Fibroblast of lung (primary cell): Measurements from ENCODE around the gene KATNAL1. TPM values are rescaled to one million over a fixed set of nuclear protein-coding genes. Genes with fewer than 3 reads are reported as not detected.
"Not testable (repeated sequence)": the region's sequence is repeated elsewhere in the genome, so short reads cannot be mapped to it uniquely, and the experiment has no call there.

Experiments used
- DNase-seq, 2 donors: peaks; one replicate each; pipeline versions ENCODE4 v3.0.0 to v3.0.0-alpha.2; 2010; ENCODE audit warnings: low read depth in 2 of 2
- H2AFZ ChIP-seq: 2 replicates; pipeline ENCODE4 v1.5.1; 2012; ENCODE audit warnings: low read length, control low read depth, inconsistent platforms
- H3K27ac ChIP-seq: 2 replicates; pipeline ENCODE4 v1.5.1; 2011; ENCODE audit warnings: low read length, control low read depth; ENCODE audit not compliant: insufficient read depth
- H3K27me3 ChIP-seq: 2 replicates; pipeline ENCODE4 v1.5.1; 2011; ENCODE audit warnings: mild to moderate bottlenecking, low read length; ENCODE audit not compliant: control insufficient read depth, insufficient read depth
- H3K36me3 ChIP-seq: 2 replicates; pipeline ENCODE4 v1.5.1; 2011; ENCODE audit warnings: low read length; ENCODE audit not compliant: control insufficient read depth, insufficient read depth
- H3K4me1 ChIP-seq: 2 replicates; pipeline ENCODE4 v1.5.1; 2011; ENCODE audit warnings: low read length; ENCODE audit not compliant: control insufficient read depth, insufficient read depth; ENCODE audit errors: extremely low read depth
- H3K4me2 ChIP-seq: 2 replicates; pipeline ENCODE4 v1.5.1; 2011; ENCODE audit warnings: low read length, control low read depth; ENCODE audit not compliant: insufficient read depth; ENCODE audit errors: extremely low read depth
- H3K4me3 ChIP-seq, 4 experiments: fragments of 200-600 bp in 1 of 4; sonication (generic) in 1 of 4; replicated peaks in 1 of 4; 2 replicates each; pipeline ENCODE4 v1.5.1; 2011 to 2016; ENCODE audit warnings: low read length in 4 of 4, low read depth in 3 of 4, mild to moderate bottlenecking in 3 of 4, control low read depth in 2 of 4, inconsistent platforms in 1 of 4, mixed read lengths in 1 of 4; ENCODE audit not compliant: insufficient read depth in 1 of 4; ENCODE audit errors: control extremely low read depth in 1 of 4
- H3K79me2 ChIP-seq: 2 replicates; pipeline ENCODE4 v1.5.1; 2012; ENCODE audit warnings: mild to moderate bottlenecking, low read length, inconsistent platforms; ENCODE audit not compliant: control insufficient read depth, insufficient read depth
- H3K9ac ChIP-seq: 2 replicates; pipeline ENCODE4 v1.5.1; 2011; ENCODE audit warnings: mild to moderate bottlenecking, low read length, control low read depth; ENCODE audit not compliant: insufficient read depth
- H3K9me3 ChIP-seq: 2 replicates; pipeline ENCODE4 v1.5.1; 2012; ENCODE audit warnings: low read depth, low read length; ENCODE audit not compliant: control insufficient read depth, insufficient read depth
- H4K20me1 ChIP-seq: 2 replicates; pipeline ENCODE4 v1.5.1; 2011; ENCODE audit warnings: low read length; ENCODE audit not compliant: control insufficient read depth, insufficient read depth; ENCODE audit errors: extremely low read depth
- EZH2 ChIP-seq: IDR thresholded peaks from 2 replicates; pipeline ENCODE4 v1.5.1; 2012; ENCODE audit warnings: low read length, control low read depth, mild to moderate bottlenecking; ENCODE audit errors: missing control alignments
- polyA plus RNA-seq, 2 donors: library from polyadenylated mRNA; depleted of rRNA in 1 of 2; stranded (reverse) in 1 of 2; unstranded in 1 of 2; fragments of >200 nt; gene quantifications; 2 replicates each; pipeline ENCODE4 v1.2.1, GENCODE V29; 2011 to 2012; ENCODE audit warnings: missing spikeins in 1 of 2
- total RNA-seq: library from RNA; depleted of rRNA; stranded (reverse); fragments of >200 nt; gene quantifications from 2 replicates; pipeline ENCODE4 v1.2.1, GENCODE V29; 2014
- TF ChIP-seq, protein P1 (sequence below), 2 donors: IDR thresholded peaks in 1 of 2; conservative IDR thresholded peaks in 1 of 2; 1 replicate in 1 of 2; 2 replicates in 1 of 2; pipeline ENCODE4 v1.5.1; 2011 to 2012; ENCODE audit warnings: low read length in 2 of 2, control low read depth in 1 of 2, inconsistent platforms in 1 of 2, low read depth in 1 of 2, mild to moderate bottlenecking in 1 of 2

Gene KATNAL1
- total and polyA plus RNA-seq, 2 donors (not counting 1 experiment from before 2014, with no cell fraction given) = 24.8 to 32.7 TPM

DNA sequence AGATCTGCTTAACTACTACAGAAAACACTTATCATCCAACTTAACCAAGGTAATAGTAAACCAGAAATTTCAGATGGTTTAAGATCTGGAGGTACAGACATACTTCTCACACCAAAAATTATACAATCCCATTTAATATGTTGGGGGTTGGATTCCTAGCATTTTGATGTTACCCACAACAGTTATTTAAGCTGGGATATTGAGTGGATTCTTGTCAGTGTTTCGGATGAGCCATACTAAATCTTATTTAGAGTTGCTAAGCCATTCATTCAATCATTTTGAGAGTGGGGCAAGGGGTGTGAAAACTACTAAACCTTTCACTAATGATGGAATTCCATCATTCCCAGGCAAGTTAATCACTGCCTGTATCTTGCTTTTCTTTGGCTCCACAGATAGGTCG is 40.6 kb downstream of the KATNAL1 start:
- Histone ChIP-seq H3K9me3 (no peaks in the 10 kb centered on the region), H3K4me3 (no peak overlapping the region), H4K20me1 (no peaks in the 10 kb centered on the region), H3K9ac (no peak overlapping the region), H3K79me2 (peaks cover 8% of the 10 kb centered on the region), H3K27ac (no peak overlapping the region), H3K4me1 (no peaks in the 10 kb centered on the region), H3K36me3 (no peaks in the 10 kb centered on the region), H3K27me3 (no peaks in the 10 kb centered on the region), H2AFZ (no peak overlapping the region), H3K4me2 (no peak overlapping the region)
- TF ChIP-seq EZH2 = no peak
- TF ChIP-seq, protein P1, sequence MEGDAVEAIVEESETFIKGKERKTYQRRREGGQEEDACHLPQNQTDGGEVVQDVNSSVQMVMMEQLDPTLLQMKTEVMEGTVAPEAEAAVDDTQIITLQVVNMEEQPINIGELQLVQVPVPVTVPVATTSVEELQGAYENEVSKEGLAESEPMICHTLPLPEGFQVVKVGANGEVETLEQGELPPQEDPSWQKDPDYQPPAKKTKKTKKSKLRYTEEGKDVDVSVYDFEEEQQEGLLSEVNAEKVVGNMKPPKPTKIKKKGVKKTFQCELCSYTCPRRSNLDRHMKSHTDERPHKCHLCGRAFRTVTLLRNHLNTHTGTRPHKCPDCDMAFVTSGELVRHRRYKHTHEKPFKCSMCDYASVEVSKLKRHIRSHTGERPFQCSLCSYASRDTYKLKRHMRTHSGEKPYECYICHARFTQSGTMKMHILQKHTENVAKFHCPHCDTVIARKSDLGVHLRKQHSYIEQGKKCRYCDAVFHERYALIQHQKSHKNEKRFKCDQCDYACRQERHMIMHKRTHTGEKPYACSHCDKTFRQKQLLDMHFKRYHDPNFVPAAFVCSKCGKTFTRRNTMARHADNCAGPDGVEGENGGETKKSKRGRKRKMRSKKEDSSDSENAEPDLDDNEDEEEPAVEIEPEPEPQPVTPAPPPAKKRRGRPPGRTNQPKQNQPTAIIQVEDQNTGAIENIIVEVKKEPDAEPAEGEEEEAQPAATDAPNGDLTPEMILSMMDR (conservative IDR thresholded peaks at IDR 0.05 in 1 of 2, IDR thresholded peaks at IDR 0.05 in 1 of 2; ENCODE audit: low read depth in 1 of 2, low read length in 2 of 2) = no peak
- DNase-seq = peak in 1 of 2 donors; percentile 62

- H3K79me2 ChIP-seq, H3K27me3 ChIP-seq, H2AFZ ChIP-seq, H3K36me3 ChIP-seq, H3K4me3 ChIP-seq, H3K9ac ChIP-seq, DNase-seq, H3K4me2 ChIP-seq, H3K27ac ChIP-seq, H4K20me1 ChIP-seq, H3K9me3 ChIP-seq, H3K4me1 ChIP-seq: not testable (repeated sequence)
These were observed 48.1 kb downstream of the KATNAL1 start for GRCh38 chr13:30259149-30259733.

DNA sequence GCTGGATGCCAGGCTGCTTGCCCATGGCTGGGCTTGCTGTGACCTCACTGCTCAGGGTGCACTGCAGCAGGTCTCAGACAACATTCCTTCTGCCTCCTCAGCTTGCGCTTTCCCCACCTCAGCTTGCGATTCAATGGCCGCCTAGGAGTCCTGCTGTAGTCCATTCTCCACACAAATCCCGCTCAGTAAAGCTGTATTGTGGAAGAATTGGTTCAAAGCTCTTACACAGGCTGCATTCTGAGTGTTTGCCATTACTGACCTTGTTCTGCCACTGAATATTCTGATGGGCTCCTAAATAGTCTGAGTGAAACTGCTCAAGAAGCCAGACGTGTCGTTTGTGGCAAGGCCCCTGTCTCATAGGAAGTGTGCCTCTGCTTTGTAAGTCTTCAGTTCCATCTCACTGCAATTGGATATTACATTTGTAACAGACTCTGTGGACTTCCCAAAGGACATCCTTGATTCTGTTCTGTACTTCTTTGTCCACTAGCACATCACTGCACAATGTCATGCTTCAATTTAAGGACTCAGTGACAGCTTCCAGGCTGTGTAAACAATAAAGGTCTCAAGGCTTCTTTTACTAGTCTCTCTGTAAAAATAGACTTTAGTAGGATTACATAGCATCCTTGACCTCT is 49.8 kb downstream of the KATNAL1 start:
- Histone ChIP-seq H3K9ac (no peak overlapping the region), H3K4me1 (no peaks in the 10 kb centered on the region), H3K4me2 (no peak overlapping the region), H3K4me3 (no peak overlapping the region), H3K9me3 (no peaks in the 10 kb centered on the region), H3K36me3 (no peaks in the 10 kb centered on the region), H3K79me2 (peaks cover 7% of the 10 kb centered on the region), H4K20me1 (no peaks in the 10 kb centered on the region), H3K27me3 (no peaks in the 10 kb centered on the region), H3K27ac (no peak overlapping the region), H2AFZ (no peak overlapping the region)
- DNase-seq = peak in 1 of 2 donors; percentile 47
- TF ChIP-seq, protein P1 (conservative IDR thresholded peaks at IDR 0.05 in 1 of 2, IDR thresholded peaks at IDR 0.05 in 1 of 2; ENCODE audit: low read depth in 1 of 2, low read length in 2 of 2) = no peak
- no peak for TF ChIP-seq EZH2
